ENCODE data around the gene INPP5D. TPM values are rescaled to one million over a fixed set of nuclear protein-coding genes. Genes with fewer than 3 reads are reported as not detected.

INPP5D gene
- total and polyA plus RNA-seq, 7 donors = 1.2 to 4.2 (median 2.8) TPM

DNA sequence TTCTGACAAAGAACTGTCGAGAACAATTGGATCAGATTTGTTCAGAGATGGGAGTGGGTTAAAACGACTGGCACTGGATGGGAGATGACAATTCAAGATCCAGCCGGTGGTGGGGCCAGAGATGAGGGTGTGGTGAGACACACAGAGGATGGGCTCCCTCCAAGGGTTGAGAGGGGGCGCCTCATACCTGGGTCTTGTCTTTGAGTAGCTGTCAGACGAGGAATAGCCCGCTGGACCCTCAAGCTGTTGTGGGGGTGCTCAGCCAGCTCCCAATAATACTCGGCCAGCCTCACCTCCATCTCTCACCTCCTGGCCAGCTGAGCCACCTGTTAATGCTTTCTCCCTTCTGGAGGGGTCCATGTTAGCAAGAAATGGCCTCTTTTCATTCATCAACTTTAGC is 14.0 kb downstream of the INPP5D start:
- Histone ChIP-seq H3K27me3 (ENCODE audit: insufficient read depth in 3 of 3, low read length in 2 of 3) (no peaks in the 10 kb centered on the region), H3K4me3 (no peak overlapping the region), H3K9me3 (peaks cover 11% of the 10 kb centered on the region), H3K27ac (no peak overlapping the region), H3K36me3 (ENCODE audit: insufficient read depth in 1 of 2, low read depth in 1 of 2) (no peaks in the 10 kb centered on the region), H3K4me1 (no peaks in the 10 kb centered on the region)
- WGBS, 3 donors = 74 to 83% (median 77%) methylated on average over 7 of the region's 7 CpGs
- TF ChIP-seq, protein P1, sequence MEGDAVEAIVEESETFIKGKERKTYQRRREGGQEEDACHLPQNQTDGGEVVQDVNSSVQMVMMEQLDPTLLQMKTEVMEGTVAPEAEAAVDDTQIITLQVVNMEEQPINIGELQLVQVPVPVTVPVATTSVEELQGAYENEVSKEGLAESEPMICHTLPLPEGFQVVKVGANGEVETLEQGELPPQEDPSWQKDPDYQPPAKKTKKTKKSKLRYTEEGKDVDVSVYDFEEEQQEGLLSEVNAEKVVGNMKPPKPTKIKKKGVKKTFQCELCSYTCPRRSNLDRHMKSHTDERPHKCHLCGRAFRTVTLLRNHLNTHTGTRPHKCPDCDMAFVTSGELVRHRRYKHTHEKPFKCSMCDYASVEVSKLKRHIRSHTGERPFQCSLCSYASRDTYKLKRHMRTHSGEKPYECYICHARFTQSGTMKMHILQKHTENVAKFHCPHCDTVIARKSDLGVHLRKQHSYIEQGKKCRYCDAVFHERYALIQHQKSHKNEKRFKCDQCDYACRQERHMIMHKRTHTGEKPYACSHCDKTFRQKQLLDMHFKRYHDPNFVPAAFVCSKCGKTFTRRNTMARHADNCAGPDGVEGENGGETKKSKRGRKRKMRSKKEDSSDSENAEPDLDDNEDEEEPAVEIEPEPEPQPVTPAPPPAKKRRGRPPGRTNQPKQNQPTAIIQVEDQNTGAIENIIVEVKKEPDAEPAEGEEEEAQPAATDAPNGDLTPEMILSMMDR (IDR thresholded peaks at IDR 0.05) = no peak
- no peak for ATAC-seq
- intact Hi-C loops (cut with DNase I) = no loop called here
- no peak for DNase-seq

DNA sequence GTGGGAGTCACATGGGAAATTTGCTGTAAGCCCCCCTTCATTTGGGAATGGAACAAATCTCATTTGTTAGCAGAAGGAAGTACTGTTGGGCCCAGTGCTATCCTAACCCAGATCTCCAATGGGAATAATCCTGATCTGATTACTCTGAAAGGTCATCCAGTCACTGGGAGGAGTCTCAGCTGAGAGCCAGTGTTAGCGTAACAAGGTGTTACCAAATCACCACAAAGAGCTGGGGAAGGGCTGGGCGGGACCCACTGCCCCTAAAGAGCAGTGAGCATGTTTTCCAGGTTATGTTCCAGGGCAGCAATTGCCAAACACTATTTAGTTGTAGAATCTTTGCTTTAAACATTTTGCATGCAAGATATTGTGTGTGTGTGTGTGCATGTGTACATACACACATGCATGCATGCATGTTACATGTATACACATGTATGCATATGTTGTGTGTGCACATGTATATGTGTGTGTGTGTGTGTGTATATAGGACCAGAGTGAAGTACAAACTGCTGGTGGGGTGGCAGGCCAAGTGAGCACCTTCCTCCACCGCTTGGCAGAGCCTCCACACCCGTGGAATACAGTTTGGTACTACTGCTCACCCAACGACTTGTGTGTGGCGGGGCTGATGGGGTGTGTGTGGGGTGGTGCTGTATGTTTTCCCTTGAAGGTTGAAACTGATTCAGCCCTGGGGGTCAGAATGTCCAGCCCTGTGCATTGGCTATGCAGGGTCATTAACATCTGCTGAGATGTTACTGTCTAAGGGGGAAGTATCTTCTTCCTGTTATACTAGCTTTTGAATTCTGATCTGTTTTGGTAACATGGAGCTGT is 15.2 kb downstream of the INPP5D start:
- intact Hi-C loops (cut with DNase I) = no loop called here
- TF ChIP-seq, protein P1 (IDR thresholded peaks at IDR 0.05) = no peak
- Histone ChIP-seq H3K9me3 (peaks cover 11% of the 10 kb centered on the region), H3K36me3 (ENCODE audit: insufficient read depth in 1 of 2, low read depth in 1 of 2) (no peaks in the 10 kb centered on the region), H3K27me3 (ENCODE audit: insufficient read depth in 3 of 3, low read length in 2 of 3) (no peaks in the 10 kb centered on the region), H3K4me3 (no peak overlapping the region), H3K4me1 (no peaks in the 10 kb centered on the region), H3K27ac (no peak overlapping the region)
- DNase-seq = no peak
- WGBS, 3 donors = 72 to 80% (median 77%) methylated on average over 6 of the region's 6 CpGs
- no peak for ATAC-seq

DNA sequence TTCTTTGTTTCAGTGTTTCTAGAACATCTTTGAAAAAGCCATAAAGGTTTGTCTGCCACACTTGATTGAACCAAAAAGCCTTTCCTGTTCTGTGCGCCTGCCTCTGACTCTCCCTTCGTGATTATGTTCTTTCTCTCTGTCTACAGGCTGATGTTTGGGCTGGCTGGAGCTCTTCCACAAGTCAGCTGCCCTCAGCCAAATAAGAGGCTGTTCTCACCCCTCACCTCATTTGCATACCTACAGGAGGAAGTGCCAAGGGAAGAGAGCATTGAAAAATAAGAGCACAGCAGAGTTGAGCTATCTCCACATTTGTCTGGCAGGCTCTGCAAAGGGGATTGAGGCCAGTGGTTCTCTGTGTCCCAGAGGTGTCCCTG is 15.8 kb downstream of the INPP5D start:
- WGBS, 3 donors = 39 to 51% (median 40%) methylated on average over 2 of the region's 2 CpGs
- no peaks in the 10 kb centered on the region for H3K36me3 ChIP-seq (ENCODE audit: insufficient read depth in 1 of 2, low read depth in 1 of 2)
- TF ChIP-seq, protein P1 (IDR thresholded peaks at IDR 0.05) = no peak
- no peak overlapping the region for H3K4me3 ChIP-seq
- H3K27ac ChIP-seq = peak overlapping the region; percentile 30
- no peak for ATAC-seq
- intact Hi-C loops (cut with DNase I) = no loop called here
- H3K9me3 ChIP-seq = peaks cover 11% of the 10 kb centered on the region
- no peak for DNase-seq
- no peaks in the 10 kb centered on the region for H3K4me1 ChIP-seq
- H3K27me3 ChIP-seq (ENCODE audit: insufficient read depth in 3 of 3, low read length in 2 of 3) = no peaks in the 10 kb centered on the region

DNA sequence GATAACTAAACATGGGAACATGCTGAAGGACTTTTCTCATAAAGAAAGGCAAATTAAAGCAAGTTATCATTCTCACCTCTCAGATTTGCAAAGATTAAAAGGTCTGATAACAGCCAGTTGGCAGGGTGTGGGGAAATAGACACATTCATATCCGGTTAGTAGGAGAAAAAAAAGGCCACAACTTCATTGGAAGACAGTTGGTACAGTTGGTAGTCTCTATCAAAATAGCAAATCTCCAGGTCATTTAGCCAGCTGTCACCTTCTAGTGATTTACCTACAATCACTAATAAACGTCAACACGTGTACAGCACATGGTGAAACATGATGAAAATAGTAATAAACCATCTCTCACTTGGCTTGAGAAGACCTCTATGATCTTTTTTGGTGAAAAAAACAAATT is 16.6 kb downstream of the INPP5D start:
- H3K9me3 ChIP-seq = peaks cover 4% of the 10 kb centered on the region
- TF ChIP-seq, protein P1 (IDR thresholded peaks at IDR 0.05) = no peak
- H3K27me3 ChIP-seq (ENCODE audit: insufficient read depth in 3 of 3, low read length in 2 of 3) = no peaks in the 10 kb centered on the region
- no peak overlapping the region for H3K4me3 ChIP-seq
- no peak overlapping the region for H3K27ac ChIP-seq
- intact Hi-C loops (cut with DNase I) = no loop called here
- H3K4me1 ChIP-seq = no peaks in the 10 kb centered on the region
- H3K36me3 ChIP-seq (ENCODE audit: insufficient read depth in 1 of 2, low read depth in 1 of 2) = no peaks in the 10 kb centered on the region
- DNase-seq (no peak), ATAC-seq (no peak)
- WGBS, 3 donors = 36 to 51% (median 39%) methylated on average over 3 of the region's 3 CpGs

DNA sequence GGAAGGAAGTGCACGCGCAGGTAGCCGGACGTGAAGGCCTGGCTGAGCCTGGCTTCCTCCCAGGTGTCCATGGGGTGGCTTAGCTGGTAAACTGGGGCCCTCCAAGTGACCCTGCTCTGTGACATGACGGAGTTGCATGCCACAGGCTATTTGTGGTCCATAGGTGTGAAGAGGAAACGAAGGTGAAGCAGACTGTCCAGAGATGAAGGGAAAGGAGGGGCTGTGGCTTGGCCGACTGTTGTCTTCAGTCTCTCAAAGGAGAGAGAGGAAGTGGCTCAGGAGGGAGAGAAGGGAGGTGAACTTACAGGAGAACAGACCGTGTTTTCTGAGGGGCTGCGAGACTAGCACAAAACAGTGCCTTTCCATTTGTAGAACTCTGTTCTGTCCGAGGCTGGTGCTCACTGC is 19.3 kb downstream of the INPP5D start:
- H3K27me3 ChIP-seq (ENCODE audit: insufficient read depth in 3 of 3, low read length in 2 of 3) = no peaks in the 10 kb centered on the region
- H3K27ac ChIP-seq = no peak overlapping the region
- H3K4me3 ChIP-seq = no peak overlapping the region
- H3K36me3 ChIP-seq (ENCODE audit: insufficient read depth in 1 of 2, low read depth in 1 of 2) = no peaks in the 10 kb centered on the region
- WGBS, 3 donors = 69 to 78% (median 71%) methylated on average over 10 of the region's 10 CpGs
- no peak for DNase-seq
- ATAC-seq = no peak
- TF ChIP-seq, protein P1 (IDR thresholded peaks at IDR 0.05) = no peak
- intact Hi-C loops (cut with DNase I) = no loop called here
- no peaks in the 10 kb centered on the region for H3K9me3 ChIP-seq
- H3K4me1 ChIP-seq = peaks cover 14% of the 10 kb centered on the region
